Thyroid gland (tissue), 4 donors: ENCODE measurements around the gene MNAT1. TPM values are rescaled to one million over a fixed set of nuclear protein-coding genes. Genes with fewer than 3 reads are reported as not detected.

ENCODE experiments used
- DNase-seq, 2 donors: peaks; one replicate each; pipeline ENCODE4 v3.0.0-alpha.2; 2019
- H3K27ac ChIP-seq, 3 donors: fragments of 200-600 bp; sonication (generic); 1 replicate in 2 of 3; 2 replicates in 1 of 3; pipeline ENCODE4 v1.5.1; 2016 to 2019; ENCODE audit warnings: mild to moderate bottlenecking in 1 of 3, moderate library complexity in 1 of 3
- H3K27me3 ChIP-seq: fragments of 200-600 bp; sonication (generic); one replicate; pipeline ENCODE4 v1.5.1; 2019
- H3K36me3 ChIP-seq, 2 donors: fragments of 200-600 bp; sonication (generic); one replicate each; pipeline ENCODE4 v1.5.1; 2016 to 2019
- H3K4me1 ChIP-seq, 2 donors: fragments of 200-600 bp; sonication (generic); one replicate each; pipeline ENCODE4 v1.5.1; 2017 to 2019
- H3K4me3 ChIP-seq, 3 donors: fragments of 200-600 bp; sonication (generic); replicated peaks in 1 of 3; 1 replicate in 2 of 3; 2 replicates in 1 of 3; pipeline ENCODE4 v1.5.1; 2016; ENCODE audit warnings: mild to moderate bottlenecking in 1 of 3
- H3K9me3 ChIP-seq: fragments of 200-600 bp; sonication (generic); one replicate; pipeline ENCODE4 v1.5.1; 2017
- POLR2A ChIP-seq, 2 donors: fragments of 450-650 bp; IDR thresholded peaks; one replicate each; pipeline ENCODE4 v1.6.1; 2017; ENCODE audit warnings: antibody characterized with exemption in 2 of 2, mild to moderate bottlenecking in 2 of 2, moderate library complexity in 1 of 2
- WGBS, 2 donors: methylation state at CpG; one replicate each; pipeline ENCODE4 v1.1.5; 2017; 5-methylcytosine and 5-hydroxymethylcytosine counted together
- intact Hi-C: fragments of 100-400 bp; cut with DNase I; formaldehyde crosslinking; loops from one replicate; pipeline ENCODE4 v1.15.1; 2023
- total RNA-seq, 4 donors: library from RNA; depleted of rRNA; stranded (reverse); fragments of >200 nt; gene quantifications; one replicate each; pipeline ENCODE4 v1.2.3, GENCODE V29; 2016
- TF ChIP-seq, protein P1 (sequence below), 6 experiments: fragments of 200-600 bp in 3 of 6; fragments of 450-650 bp in 3 of 6; sonication (generic) in 3 of 6; IDR thresholded peaks; one replicate each; pipeline ENCODE4 v1.5.1; 2016 to 2019; ENCODE audit warnings: antibody characterized with exemption in 6 of 6, mild to moderate bottlenecking in 2 of 6, inconsistent platforms in 1 of 6, moderate library complexity in 1 of 6

The MNAT1 gene
- total RNA-seq, 4 donors from 2014 or later, result 35.4 to 58.8 (median 47.8) TPM

DNA sequence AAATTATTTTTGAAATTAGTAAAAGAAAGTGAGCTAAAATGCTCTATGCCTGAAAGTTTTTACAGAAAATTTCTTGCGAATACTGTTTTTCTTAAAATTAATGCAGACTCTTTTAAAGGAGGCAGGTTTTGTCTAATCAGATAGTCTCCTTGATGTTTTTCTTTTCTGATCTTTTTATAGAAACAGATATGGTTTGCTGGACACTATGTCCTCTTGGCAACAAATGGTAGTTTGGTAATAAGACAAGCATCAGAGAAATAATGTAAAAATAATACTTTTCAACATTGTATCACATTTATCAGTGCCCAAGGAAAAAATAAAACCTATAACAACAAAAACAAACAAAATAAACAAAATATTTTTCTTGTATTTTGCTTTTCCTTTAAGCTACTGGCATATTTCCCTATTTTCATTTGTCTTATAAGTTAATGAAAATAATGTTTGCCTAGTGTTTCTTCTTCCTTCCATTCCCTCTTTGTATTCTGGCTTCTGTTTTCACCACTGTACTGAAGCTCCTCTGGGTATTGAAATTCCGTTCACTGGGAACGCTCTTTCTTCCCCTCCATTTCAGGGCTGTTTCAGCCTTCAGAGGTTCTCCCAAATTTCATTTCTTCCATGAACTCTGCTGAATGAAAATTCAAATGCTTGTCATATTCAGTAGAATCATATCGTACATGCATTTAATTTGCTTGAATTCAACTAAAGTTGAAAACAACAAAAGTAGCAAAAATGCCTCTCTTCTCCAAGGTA, 131.0 kb downstream of the MNAT1 start:
- Histone ChIP-seq H3K9me3 (no peaks in the 10 kb centered on the region), H3K27ac (peak overlapping the region; percentile 13 to 78 (median 28)), H3K4me3 (no peak overlapping the region), H3K27me3 (no peaks in the 10 kb centered on the region), H3K36me3 (no peaks in the 10 kb centered on the region), H3K4me1 (peaks cover 24 to 47% of the 10 kb centered on the region in 2 donors)
- intact Hi-C loops, result no loop called here
- TF ChIP-seq POLR2A (IDR thresholded peaks at IDR 0.05), result no peak
- TF ChIP-seq, protein P1, sequence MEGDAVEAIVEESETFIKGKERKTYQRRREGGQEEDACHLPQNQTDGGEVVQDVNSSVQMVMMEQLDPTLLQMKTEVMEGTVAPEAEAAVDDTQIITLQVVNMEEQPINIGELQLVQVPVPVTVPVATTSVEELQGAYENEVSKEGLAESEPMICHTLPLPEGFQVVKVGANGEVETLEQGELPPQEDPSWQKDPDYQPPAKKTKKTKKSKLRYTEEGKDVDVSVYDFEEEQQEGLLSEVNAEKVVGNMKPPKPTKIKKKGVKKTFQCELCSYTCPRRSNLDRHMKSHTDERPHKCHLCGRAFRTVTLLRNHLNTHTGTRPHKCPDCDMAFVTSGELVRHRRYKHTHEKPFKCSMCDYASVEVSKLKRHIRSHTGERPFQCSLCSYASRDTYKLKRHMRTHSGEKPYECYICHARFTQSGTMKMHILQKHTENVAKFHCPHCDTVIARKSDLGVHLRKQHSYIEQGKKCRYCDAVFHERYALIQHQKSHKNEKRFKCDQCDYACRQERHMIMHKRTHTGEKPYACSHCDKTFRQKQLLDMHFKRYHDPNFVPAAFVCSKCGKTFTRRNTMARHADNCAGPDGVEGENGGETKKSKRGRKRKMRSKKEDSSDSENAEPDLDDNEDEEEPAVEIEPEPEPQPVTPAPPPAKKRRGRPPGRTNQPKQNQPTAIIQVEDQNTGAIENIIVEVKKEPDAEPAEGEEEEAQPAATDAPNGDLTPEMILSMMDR (IDR thresholded peaks at IDR 0.05), result no peak
- 81 to 83% methylated on average over 4 of the region's 4 CpGs for WGBS, 2 donors
- DNase-seq, result no peak

DNA sequence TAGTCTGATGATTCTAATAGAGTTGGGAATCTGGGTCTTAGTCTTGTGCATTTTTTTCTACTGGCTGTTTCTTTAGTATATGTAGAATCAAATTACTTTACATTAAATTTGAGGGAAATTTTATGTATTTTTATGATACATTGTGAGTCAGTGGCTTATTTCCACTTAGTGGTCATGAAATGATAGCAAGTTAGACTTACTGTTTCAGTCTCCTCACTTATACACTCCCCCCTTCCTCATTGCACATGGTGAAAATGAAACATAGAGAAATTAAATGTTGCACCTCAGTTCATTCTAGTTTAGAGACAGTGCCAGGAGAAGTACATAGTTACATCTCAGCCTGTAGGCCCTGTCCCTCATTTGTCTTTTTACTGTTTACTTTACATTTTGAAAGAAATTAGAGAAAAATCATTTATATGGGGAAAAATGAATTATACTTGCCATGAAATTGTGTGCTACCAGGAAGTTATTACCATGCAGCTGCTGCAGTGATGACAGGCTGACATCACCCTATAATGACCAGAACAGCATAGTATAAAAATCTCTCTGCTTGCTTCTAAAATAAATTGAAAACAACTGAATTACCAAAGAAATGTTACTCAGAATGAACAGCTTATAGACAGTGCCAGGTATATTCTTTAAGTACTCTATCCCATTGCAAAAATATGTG, 133.1 kb downstream of the MNAT1 start:
- Histone ChIP-seq H3K4me3 (no peak overlapping the region), H3K27me3 (no peaks in the 10 kb centered on the region), H3K9me3 (no peaks in the 10 kb centered on the region), H3K27ac (no peak overlapping the region), H3K36me3 (no peaks in the 10 kb centered on the region), H3K4me1 (peaks cover 16 to 42% of the 10 kb centered on the region in 2 donors)
- TF ChIP-seq, protein P1 (IDR thresholded peaks at IDR 0.05), result no peak
- no peak for TF ChIP-seq POLR2A (IDR thresholded peaks at IDR 0.05)
- DNase-seq, result no peak
- intact Hi-C loops, result no loop called here

DNA sequence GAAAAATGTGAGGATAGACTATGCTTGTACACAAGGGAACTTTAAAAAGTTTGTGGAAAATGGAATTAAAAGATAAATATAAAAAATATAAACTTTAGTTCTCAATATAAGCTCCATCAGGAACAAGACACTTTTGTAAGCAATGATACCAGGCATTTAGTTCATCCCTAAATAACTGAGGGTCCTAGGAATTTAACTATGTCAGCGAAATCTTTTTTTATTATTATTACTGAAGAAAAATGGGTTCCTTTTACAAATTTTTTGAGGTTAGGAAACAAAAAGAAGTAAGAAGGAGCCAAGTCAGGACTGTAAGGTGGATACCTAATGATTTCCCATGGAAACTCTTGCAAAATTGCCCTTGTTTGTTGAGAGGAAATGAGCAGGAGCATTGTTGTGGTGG, 143.6 kb downstream of the MNAT1 start:
- Histone ChIP-seq H3K36me3 (no peaks in the 10 kb centered on the region), H3K4me3 (no peak overlapping the region), H3K27ac (no peak overlapping the region), H3K9me3 (no peaks in the 10 kb centered on the region), H3K4me1 (no peaks in the 10 kb centered on the region), H3K27me3 (no peaks in the 10 kb centered on the region)
- intact Hi-C loops, result no loop called here
- 95 to 96% methylated on average over 1 of the region's 1 CpG for WGBS, 2 donors
- TF ChIP-seq, protein P1 (IDR thresholded peaks at IDR 0.05), result no peak
- no peak for TF ChIP-seq POLR2A (IDR thresholded peaks at IDR 0.05)
- DNase-seq, result no peak

DNA sequence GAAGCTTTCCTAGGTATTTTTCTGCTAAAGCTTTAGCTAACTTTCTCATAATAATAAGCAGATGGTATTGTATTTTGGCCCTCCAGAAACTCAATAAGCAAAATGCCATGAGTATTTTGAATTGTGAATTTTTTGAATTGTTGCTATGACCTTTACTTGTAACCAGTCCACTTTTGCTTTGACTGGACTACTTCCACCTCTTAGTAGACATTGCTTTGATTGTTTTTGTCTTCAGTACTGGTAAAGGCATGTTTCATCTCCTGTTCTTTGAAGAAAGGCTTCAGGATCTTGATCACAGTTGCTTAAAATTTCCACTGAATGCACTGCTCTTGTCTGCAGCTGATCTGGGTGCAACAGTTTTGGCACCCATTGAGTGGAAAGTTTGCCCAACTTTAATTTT, 144.0 kb downstream of the MNAT1 start:
- no peaks in the 10 kb centered on the region for H3K36me3 ChIP-seq
- no peak overlapping the region for H3K4me3 ChIP-seq
- H3K4me1 ChIP-seq, result no peaks in the 10 kb centered on the region
- H3K27ac ChIP-seq, result no peak overlapping the region
- no peak for TF ChIP-seq POLR2A (IDR thresholded peaks at IDR 0.05)
- TF ChIP-seq, protein P1 (IDR thresholded peaks at IDR 0.05), result no peak
- intact Hi-C loops, result no loop called here
- H3K9me3 ChIP-seq, result no peaks in the 10 kb centered on the region
- DNase-seq, result no peak
- no peaks in the 10 kb centered on the region for H3K27me3 ChIP-seq

DNA sequence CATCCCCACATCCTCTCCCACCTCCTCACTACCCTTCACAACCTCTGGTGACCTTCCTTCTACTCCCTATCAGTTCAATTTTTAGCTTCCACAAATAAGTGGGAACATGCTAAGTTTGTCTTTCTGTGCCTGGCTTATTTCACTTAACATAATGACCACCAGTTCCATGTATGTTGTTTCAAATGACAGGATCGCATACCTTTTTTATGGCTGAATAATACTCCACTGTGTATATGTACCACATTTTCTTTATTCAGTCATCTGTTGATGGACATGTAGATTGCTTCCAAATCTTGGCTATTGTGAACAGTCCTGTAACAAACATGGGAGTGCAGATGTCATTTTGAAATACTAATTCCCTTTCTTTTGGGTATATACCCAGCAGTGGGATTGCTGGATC, 147.7 kb downstream of the MNAT1 start:
- H3K4me3 ChIP-seq, result no peak overlapping the region
- H3K36me3 ChIP-seq, result no peaks in the 10 kb centered on the region
- whole genome bisulfite sequencing, 2 donors, result 98 to 100% methylated on average over 1 of the region's 1 CpG
- no peaks in the 10 kb centered on the region for H3K4me1 ChIP-seq
- no peak for TF ChIP-seq POLR2A (IDR thresholded peaks at IDR 0.05)
- TF ChIP-seq, protein P1 (IDR thresholded peaks at IDR 0.05), result no peak
- intact Hi-C loops, result no loop called here
- H3K9me3 ChIP-seq, result no peaks in the 10 kb centered on the region
- no peaks in the 10 kb centered on the region for H3K27me3 ChIP-seq
- no peak overlapping the region for H3K27ac ChIP-seq
- no peak for DNase-seq
